Epithelial cell of proximal tubule (primary cell): ENCODE data around the gene CABP1. TPM values are rescaled to one million over a fixed set of nuclear protein-coding genes. Genes with fewer than 3 reads are reported as not detected.

ENCODE experiments used
- DNase-seq: peaks from one replicate; pipeline ENCODE4 v3.0.0-alpha.2; 2011; ENCODE audit warnings: low read depth
- H3K4me3 ChIP-seq: 2 replicates; pipeline ENCODE4 v1.5.1; 2011; ENCODE audit warnings: low read depth, mild to moderate bottlenecking, low read length
- CTCF ChIP-seq: conservative IDR thresholded peaks from 2 replicates; pipeline ENCODE4 v1.5.1; 2012; ENCODE audit warnings: low read depth, mild to moderate bottlenecking, low read length
- total RNA-seq: library from RNA; depleted of rRNA; stranded (reverse); fragments of >200 nt; gene quantifications from 2 replicates; pipeline ENCODE4 v1.2.3, GENCODE V29; 2015

The CABP1 gene
- total RNA-seq, 1 donor from 2014 or later: 1.1 TPM

- no peak for TF ChIP-seq CTCF
- no peak for DNase-seq
Measured at GRCh38 chr12:120710805-120711296, 70.4 kb downstream of the CABP1 start.

DNA sequence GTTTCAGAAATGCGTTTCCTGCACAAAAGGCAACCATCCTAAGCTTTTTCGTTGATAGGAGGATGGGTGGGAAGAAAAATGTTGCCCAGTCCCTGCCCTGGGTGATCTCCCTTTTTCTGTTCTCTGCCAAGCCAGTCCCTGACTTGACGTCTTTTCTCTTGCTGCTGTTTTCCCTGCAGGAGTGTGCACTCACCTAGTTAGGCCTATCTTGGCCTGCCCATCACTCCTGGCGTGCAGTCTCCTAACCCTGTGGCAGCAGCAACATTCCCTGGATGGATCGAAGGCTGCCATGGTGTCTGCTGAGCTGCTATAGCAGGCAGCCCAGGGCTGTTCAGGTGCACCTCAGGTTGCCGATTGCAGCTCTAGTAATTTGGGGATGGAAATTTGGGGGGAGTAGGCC, 71.0 kb downstream of the CABP1 start:
- no peak for TF ChIP-seq CTCF
- H3K4me3 ChIP-seq: peak overlapping the region; percentile 79
- DNase-seq: no peak

More at GRCh38 chr12:120710805-120711296, 70.4 kb downstream of the CABP1 start:
- peak overlapping the region; percentile 79 for H3K4me3 ChIP-seq

GRCh38 chr12:120712610-120713009, 72.2 kb downstream of the CABP1 start:
- TF ChIP-seq CTCF: no peak
- H3K4me3 ChIP-seq: no peak overlapping the region
- no peak for DNase-seq

DNA sequence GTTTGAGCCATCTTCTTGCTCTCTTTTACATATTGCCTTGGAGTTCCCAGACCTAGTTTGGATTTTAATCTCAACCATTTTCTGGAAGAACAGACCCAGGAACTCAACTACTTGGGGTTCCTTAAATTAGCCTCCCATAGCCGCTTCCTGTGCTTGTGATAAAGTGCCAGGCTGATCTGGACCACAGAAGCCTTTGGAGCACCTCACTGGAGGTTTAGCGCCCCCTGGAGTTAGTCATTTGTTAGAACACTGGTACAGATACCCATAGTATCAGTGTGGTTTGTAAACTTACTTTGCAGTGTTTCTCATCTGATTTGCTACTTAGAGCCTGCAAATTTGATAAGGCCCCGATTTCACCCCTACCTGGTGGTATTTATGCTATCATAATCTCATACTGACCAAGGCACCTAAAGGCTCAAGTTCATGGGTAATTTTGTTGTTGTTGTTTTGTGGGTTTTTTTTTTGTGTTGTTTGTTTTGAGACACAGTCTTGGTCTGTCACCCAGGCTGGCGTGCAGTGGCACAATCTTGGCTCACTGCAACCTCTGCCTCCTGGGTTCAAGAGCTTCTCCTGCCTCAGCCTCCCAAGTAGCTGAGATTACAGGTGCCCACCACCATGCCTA, 73.5 kb downstream of the CABP1 start:
- no peak overlapping the region for H3K4me3 ChIP-seq
- no peak for DNase-seq
- peak; percentile 93 for TF ChIP-seq CTCF

Other genes with a start within 250 kb of the CABP1 start
- gene COX6A1, start 202.5 kb upstream of the CABP1 start, total RNA-seq: 572 and 889 TPM in 2 replicates
- gene TRIAP1, start 194.2 kb upstream of the CABP1 start, total RNA-seq: 31.1 and 39.1 TPM in 2 replicates
- 23.4 and 25.3 TPM in 2 replicates for gene GATC, start 194.2 kb upstream of the CABP1 start, total RNA-seq
- 128 and 142 TPM in 2 replicates for gene SRSF9, start 170.9 kb upstream of the CABP1 start, total RNA-seq
- 357 and 388 TPM in 2 replicates for gene DYNLL1, start 144.5 kb upstream of the CABP1 start, total RNA-seq
- gene COQ5, start 111.5 kb upstream of the CABP1 start, total RNA-seq: 40.8 and 46.3 TPM in 2 replicates
- gene RNF10, start 106.3 kb upstream of the CABP1 start, total RNA-seq: 66.9 and 81.2 TPM in 2 replicates
- gene POP5, start 59.2 kb upstream of the CABP1 start, total RNA-seq: 23.1 and 54.5 TPM in 2 replicates
- 99.5 and 124 TPM in 2 replicates for gene MLEC, start 46.5 kb downstream of the CABP1 start, total RNA-seq
- gene UNC119B, start 69.8 kb downstream of the CABP1 start, total RNA-seq: 14.9 and 22.4 TPM in 2 replicates
- 16.4 and 25.3 TPM in 2 replicates for gene ACADS, start 85.2 kb downstream of the CABP1 start, total RNA-seq